ENCODE data around the gene CD164L2.

GRCh38 chr1:27392778-27393635 lies 9.9 kb upstream of the CD164L2 start:
- peak in 3 of 6 experiments; percentile 7 to 22 (median 7) for TF ChIP-seq CTCF (IDR thresholded peaks at IDR 0.05)
- no peak for TF ChIP-seq POLR2A (IDR thresholded peaks at IDR 0.05)

Measured in adrenal gland (tissue), 5 donors.